Measurements from ENCODE around the gene CEMIP. TPM values are rescaled to one million over a fixed set of nuclear protein-coding genes. Genes with fewer than 3 reads are reported as not detected.

The CEMIP gene
- total and polyA plus RNA-seq, 2 of the 4 experiments (the other 2 are of a cell fraction) = 63.8 to 78.0 TPM

GRCh38 chr15:80996247-80996646 lies 217.1 kb downstream of the CEMIP start:
- no peaks in the 10 kb centered on the region for H3K9me3 ChIP-seq (ENCODE audit: control insufficient read depth, insufficient read depth, low read length)
- H3K9ac ChIP-seq (ENCODE audit: low read depth, low read length) = no peak overlapping the region
- TF ChIP-seq, protein P1, sequence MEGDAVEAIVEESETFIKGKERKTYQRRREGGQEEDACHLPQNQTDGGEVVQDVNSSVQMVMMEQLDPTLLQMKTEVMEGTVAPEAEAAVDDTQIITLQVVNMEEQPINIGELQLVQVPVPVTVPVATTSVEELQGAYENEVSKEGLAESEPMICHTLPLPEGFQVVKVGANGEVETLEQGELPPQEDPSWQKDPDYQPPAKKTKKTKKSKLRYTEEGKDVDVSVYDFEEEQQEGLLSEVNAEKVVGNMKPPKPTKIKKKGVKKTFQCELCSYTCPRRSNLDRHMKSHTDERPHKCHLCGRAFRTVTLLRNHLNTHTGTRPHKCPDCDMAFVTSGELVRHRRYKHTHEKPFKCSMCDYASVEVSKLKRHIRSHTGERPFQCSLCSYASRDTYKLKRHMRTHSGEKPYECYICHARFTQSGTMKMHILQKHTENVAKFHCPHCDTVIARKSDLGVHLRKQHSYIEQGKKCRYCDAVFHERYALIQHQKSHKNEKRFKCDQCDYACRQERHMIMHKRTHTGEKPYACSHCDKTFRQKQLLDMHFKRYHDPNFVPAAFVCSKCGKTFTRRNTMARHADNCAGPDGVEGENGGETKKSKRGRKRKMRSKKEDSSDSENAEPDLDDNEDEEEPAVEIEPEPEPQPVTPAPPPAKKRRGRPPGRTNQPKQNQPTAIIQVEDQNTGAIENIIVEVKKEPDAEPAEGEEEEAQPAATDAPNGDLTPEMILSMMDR (conservative IDR thresholded peaks at IDR 0.05; ENCODE audit: low read depth, low read length) = peak; percentile 28; the same call in 1 of the 2 replicates
- TF ChIP-seq RAD21 (IDR thresholded peaks at IDR 0.05; ENCODE audit: low read length) = peak; percentile 22; the same call in 1 of the 2 replicates
- TF ChIP-seq MXI1 (IDR thresholded peaks at IDR 0.05; ENCODE audit: borderline replicate concordance, low read depth, low read length) = no peak
- peaks cover 6% of the 10 kb centered on the region; the same call in 1 of the 2 replicates for H3K9me1 ChIP-seq (ENCODE audit: insufficient read depth, low read length)
- H3K4me3 ChIP-seq (ENCODE audit: insufficient read depth, low read depth, low read length) = no peak overlapping the region
- no peak for DNase-seq
- H3K14ac ChIP-seq (replicated peaks; ENCODE audit: low read depth, low read length) = no peak overlapping the region
- in situ Hi-C loops (cut with MboI; ENCODE audit: low sequenced_read_pairs) (loop anchor here (10.0 kb wide), 1 partner anchor 269 kb away; no protein-coding TSS in a partner anchor), intact Hi-C loops (cut with micrococcal nuclease) (no loop called here), dilution Hi-C loops (cut with HindIII; ENCODE audit: low sequenced_read_pairs, unreplicated experiment) (no loop called here)
- H2AFZ ChIP-seq (replicated peaks; ENCODE audit: low read length, poor library complexity) = no peak overlapping the region
- no CpG with 5 or more reads among the region's 1 CpG for WGBS, 2 experiments (ENCODE audit: extremely low coverage in 2 of 2, insufficient read length in 1 of 2)
- H3K23ac ChIP-seq (ENCODE audit: low read depth, low read length) = no peak overlapping the region
- BruUV-seq (replicated peaks) = no TSS peak
- H2AK9ac ChIP-seq (replicated peaks; ENCODE audit: low read depth, low read length, poor library complexity) = no peak overlapping the region
- no peaks in the 10 kb centered on the region for H3K27me3 ChIP-seq (ENCODE audit: control insufficient read depth, insufficient read depth, low read length)
- no peak overlapping the region for H2BK5ac ChIP-seq (ENCODE audit: low read depth, low read length, poor library complexity, severe bottlenecking)
- H3K27ac ChIP-seq (ENCODE audit: insufficient read depth, low read length) = no peak overlapping the region
- no peak overlapping the region for H4K8ac ChIP-seq (ENCODE audit: low read depth in 2 of 2, low read length in 2 of 2)
- no peaks in the 10 kb centered on the region; the same call in 1 of the 2 replicates for H3K4me1 ChIP-seq (ENCODE audit: control insufficient read depth, insufficient read depth, low read length)
- H2BK15ac ChIP-seq (ENCODE audit: low read depth, low read length) = no peak overlapping the region
- ChIA-PET CTCF (no interaction called here), POLR2A (ENCODE audit: unreplicated experiment) (no interaction called here)
- no peak overlapping the region for H4K91ac ChIP-seq (ENCODE audit: insufficient read depth, low read depth, low read length)
- H3K4me2 ChIP-seq (ENCODE audit: low read depth, low read length) = no peak overlapping the region
- no peaks in the 10 kb centered on the region for H4K20me1 ChIP-seq (ENCODE audit: insufficient read depth, low read length)
- H3K56ac ChIP-seq (ENCODE audit: extremely low read depth, insufficient read depth, low read length) = no peak overlapping the region
- peaks cover 10 to 13% of the 10 kb centered on the region in 2 experiments for H3K79me1 ChIP-seq (ENCODE audit: low read depth in 1 of 2, low read length in 2 of 2)
- H3K4ac ChIP-seq (ENCODE audit: low read depth, low read length) = no peak overlapping the region
- H2BK20ac ChIP-seq (ENCODE audit: low read depth, low read length) = no peak overlapping the region
- ATAC-seq (ENCODE audit: low read depth) = no peak
- H3K36me3 ChIP-seq (ENCODE audit: control insufficient read depth, insufficient read depth, low read length) = no peaks in the 10 kb centered on the region
- H2AK5ac ChIP-seq (ENCODE audit: low read depth, low read length) = no peak overlapping the region
- H4K5ac ChIP-seq (ENCODE audit: low read depth, low read length) = no peak overlapping the region
- no peak overlapping the region for H2BK120ac ChIP-seq (ENCODE audit: low read depth, low read length)
- no peak overlapping the region for H3K18ac ChIP-seq (ENCODE audit: low read depth, low read length)

All from IMR-90 (cell line).